ENCODE measurements around the gene FLVCR2. TPM values are rescaled to one million over a fixed set of nuclear protein-coding genes. Genes with fewer than 3 reads are reported as not detected.

FLVCR2 gene
- total RNA-seq, 4 donors from 2014 or later, result 2.5 to 7.5 (median 4.6) TPM

DNA sequence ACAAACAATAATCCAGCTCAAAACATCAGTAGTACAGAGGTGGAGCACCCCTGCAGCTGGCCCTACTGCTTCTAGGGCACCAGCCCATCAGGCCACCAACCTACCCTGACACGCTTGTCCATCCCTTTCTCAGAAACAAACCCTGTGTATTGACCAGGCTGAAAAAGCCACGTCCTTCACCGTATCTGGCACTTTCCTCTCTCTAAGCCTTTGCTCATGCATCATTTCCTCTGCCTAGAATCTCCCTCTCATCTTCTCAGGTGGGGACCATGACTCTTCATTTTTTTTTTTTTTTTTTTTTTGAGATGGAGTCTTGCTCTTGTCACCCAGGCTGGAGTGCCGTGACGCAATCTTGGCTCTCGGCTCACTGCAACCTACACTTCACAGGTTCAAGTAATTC lies 25.3 kb upstream of the FLVCR2 start:
- DNase-seq (ENCODE audit: extremely low spot score), result no peak
- H3K4me1 ChIP-seq, result peaks cover 0 to 18% (median 3%) of the 10 kb centered on the region in 4 donors
- H3K27ac ChIP-seq (replicated peaks in 1 of 4), result no peak overlapping the region

DNA sequence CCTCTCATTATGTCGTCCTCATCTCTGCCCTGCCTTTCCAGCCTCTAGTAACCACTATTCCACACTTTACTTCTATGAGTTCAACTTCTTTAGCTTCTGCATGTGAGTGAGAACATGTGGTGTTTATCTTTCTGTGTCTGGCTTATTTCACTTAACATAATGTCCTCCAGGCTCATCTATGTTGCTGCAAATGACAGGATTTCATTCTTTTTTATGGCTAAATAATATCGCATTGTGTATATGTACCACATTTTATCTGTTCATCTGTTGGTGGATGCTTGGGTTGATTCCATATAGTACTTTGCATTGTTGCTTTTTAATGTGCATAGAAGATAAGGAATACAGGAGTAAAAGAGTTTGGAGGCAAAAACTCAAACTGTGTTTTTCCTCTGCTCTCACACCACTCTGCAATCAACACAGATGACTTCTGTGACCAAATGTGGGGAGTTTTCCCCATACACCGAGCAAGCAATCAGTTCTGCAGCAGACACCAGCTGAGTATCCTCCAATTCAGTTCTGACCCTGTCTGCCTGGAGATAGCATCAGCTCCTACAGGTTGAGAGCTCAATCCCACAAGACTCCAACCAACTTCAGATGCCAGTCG lies 24.6 kb upstream of the FLVCR2 start:
- peaks cover 0 to 18% (median 3%) of the 10 kb centered on the region in 4 donors for H3K4me1 ChIP-seq
- no peaks in the 10 kb centered on the region for H3K27me3 ChIP-seq
- H3K9me3 ChIP-seq, result no peaks in the 10 kb centered on the region
- 51% methylated on average over 4 of the region's 4 CpGs for WGBS
- intact Hi-C loops (cut with DNase I), result no loop called here
- no peak for DNase-seq (ENCODE audit: extremely low spot score)
- H3K36me3 ChIP-seq, result no peaks in the 10 kb centered on the region
- H3K27ac ChIP-seq (replicated peaks in 1 of 4), result no peak overlapping the region
- no peak overlapping the region for H3K4me3 ChIP-seq
- TF ChIP-seq POLR2A (IDR thresholded peaks at IDR 0.05; ENCODE audit: low read depth), result no peak
- no peak for TF ChIP-seq POLR2AphosphoS5 (IDR thresholded peaks at IDR 0.05)

More for the DNA sequence above, 25.3 kb upstream of the FLVCR2 start:
- no peaks in the 10 kb centered on the region for H3K36me3 ChIP-seq
- intact Hi-C loops (cut with DNase I), result no loop called here
- no peaks in the 10 kb centered on the region for H3K9me3 ChIP-seq
- WGBS, result 98% methylated on average over 6 of the region's 6 CpGs
- no peak overlapping the region for H3K4me3 ChIP-seq
- TF ChIP-seq POLR2A (IDR thresholded peaks at IDR 0.05; ENCODE audit: low read depth), result no peak
- TF ChIP-seq CTCF (IDR thresholded peaks at IDR 0.05), result no peak
- no peak for TF ChIP-seq POLR2AphosphoS5 (IDR thresholded peaks at IDR 0.05)
- no peak for TF ChIP-seq EP300 (IDR thresholded peaks at IDR 0.05)
- no peaks in the 10 kb centered on the region for H3K27me3 ChIP-seq

- Histone ChIP-seq H3K4me3 (no peak overlapping the region), H3K27me3 (no peaks in the 10 kb centered on the region), H3K27ac (replicated peaks in 1 of 4) (no peak overlapping the region), H3K9me3 (no peaks in the 10 kb centered on the region), H3K4me1 (peaks cover 0 to 18% (median 3%) of the 10 kb centered on the region in 4 donors), H3K36me3 (no peaks in the 10 kb centered on the region)
- intact Hi-C loops (cut with DNase I), result no loop called here
- TF ChIP-seq POLR2AphosphoS5 (IDR thresholded peaks at IDR 0.05) (no peak), CTCF (IDR thresholded peaks at IDR 0.05) (no peak), EP300 (IDR thresholded peaks at IDR 0.05) (no peak), POLR2A (IDR thresholded peaks at IDR 0.05; ENCODE audit: low read depth) (no peak)
- 46% methylated on average over 2 of the region's 2 CpGs for WGBS
- no peak for DNase-seq (ENCODE audit: extremely low spot score)
Measured at GRCh38 chr14:75554482-75554881, 23.9 kb upstream of the FLVCR2 start.

DNA sequence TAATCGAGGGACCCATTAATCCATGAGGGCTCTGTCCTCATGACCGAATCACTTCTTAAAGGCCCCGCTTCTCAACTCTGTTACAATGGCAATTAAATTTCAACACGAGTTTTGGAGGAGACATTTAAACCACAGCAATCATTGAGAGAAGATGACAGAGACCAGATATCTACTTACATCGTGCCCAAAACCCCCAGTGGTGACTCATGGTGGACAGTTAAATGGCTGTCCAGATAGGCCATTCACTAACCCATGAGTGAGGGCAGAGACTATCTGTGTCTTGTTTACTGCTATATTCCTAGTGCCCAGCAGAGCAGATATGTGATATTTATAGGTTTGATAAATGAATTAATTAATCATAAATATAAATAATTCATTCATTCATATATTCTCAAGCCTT lies 20.0 kb upstream of the FLVCR2 start:
- 90% methylated on average over 5 of the region's 5 CpGs for WGBS
- Histone ChIP-seq H3K4me1 (peaks cover 6 to 18% (median 11%) of the 10 kb centered on the region in 4 donors), H3K4me3 (no peak overlapping the region), H3K36me3 (no peaks in the 10 kb centered on the region), H3K27ac (replicated peaks in 1 of 4) (no peak overlapping the region), H3K9me3 (no peaks in the 10 kb centered on the region), H3K27me3 (no peaks in the 10 kb centered on the region)
- TF ChIP-seq POLR2AphosphoS5 (IDR thresholded peaks at IDR 0.05), result no peak
- TF ChIP-seq EP300 (IDR thresholded peaks at IDR 0.05), result no peak
- TF ChIP-seq POLR2A (IDR thresholded peaks at IDR 0.05; ENCODE audit: low read depth), result no peak
- TF ChIP-seq CTCF (IDR thresholded peaks at IDR 0.05), result no peak
- intact Hi-C loops (cut with DNase I), result no loop called here
- DNase-seq (ENCODE audit: extremely low spot score), result no peak

DNA sequence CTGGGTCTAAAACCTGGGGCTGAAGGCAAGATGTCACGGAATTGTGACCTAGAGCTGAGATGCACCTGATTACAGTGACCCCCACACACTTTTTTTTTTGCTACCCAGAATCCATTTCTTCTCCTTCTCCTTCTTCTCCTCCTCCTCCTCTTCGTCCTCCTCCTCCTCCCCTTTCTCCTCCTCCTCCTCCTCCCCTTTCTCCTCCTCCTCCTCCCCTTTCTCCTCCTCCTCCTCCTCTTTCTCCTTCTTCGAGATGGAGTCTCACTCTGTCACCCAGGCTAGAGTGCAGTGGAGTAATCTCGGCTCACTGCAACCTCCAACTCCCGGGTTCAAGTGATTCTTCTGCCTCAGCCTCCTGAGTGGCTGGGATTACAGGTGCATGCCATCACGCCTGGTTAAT lies 19.4 kb upstream of the FLVCR2 start:
- no peak for DNase-seq (ENCODE audit: extremely low spot score)
- 87% methylated on average over 6 of the region's 6 CpGs for WGBS
- Histone ChIP-seq H3K27me3 (no peaks in the 10 kb centered on the region), H3K9me3 (no peaks in the 10 kb centered on the region), H3K27ac (replicated peaks in 1 of 4) (no peak overlapping the region), H3K36me3 (no peaks in the 10 kb centered on the region), H3K4me1 (peaks cover 6 to 12% (median 10%) of the 10 kb centered on the region in 4 donors), H3K4me3 (no peak overlapping the region)
- TF ChIP-seq POLR2A (IDR thresholded peaks at IDR 0.05; ENCODE audit: low read depth) (no peak), POLR2AphosphoS5 (IDR thresholded peaks at IDR 0.05) (no peak), CTCF (IDR thresholded peaks at IDR 0.05) (no peak), EP300 (IDR thresholded peaks at IDR 0.05) (no peak)
- intact Hi-C loops (cut with DNase I), result no loop called here
